Measurements from ENCODE around the gene ATR. TPM values are rescaled to one million over a fixed set of nuclear protein-coding genes. Genes with fewer than 3 reads are reported as not detected.
A peak's percentile ranks its signal among the peaks of the same experiment; 100 is the strongest.

The ATR gene
- total and polyA plus RNA-seq, 11 donors = 5.4 to 17.0 (median 11.0) TPM

GRCh38 chr3:142534543-142534942, 44.0 kb downstream of the ATR start:
- H3K36me3 ChIP-seq = peaks cover 0 to 85% (median 67%) of the 10 kb centered on the region in 9 donors
- ATAC-seq = no peak
- TF ChIP-seq POLR2A (IDR thresholded peaks at IDR 0.05) = no peak
- TF ChIP-seq, protein P1, sequence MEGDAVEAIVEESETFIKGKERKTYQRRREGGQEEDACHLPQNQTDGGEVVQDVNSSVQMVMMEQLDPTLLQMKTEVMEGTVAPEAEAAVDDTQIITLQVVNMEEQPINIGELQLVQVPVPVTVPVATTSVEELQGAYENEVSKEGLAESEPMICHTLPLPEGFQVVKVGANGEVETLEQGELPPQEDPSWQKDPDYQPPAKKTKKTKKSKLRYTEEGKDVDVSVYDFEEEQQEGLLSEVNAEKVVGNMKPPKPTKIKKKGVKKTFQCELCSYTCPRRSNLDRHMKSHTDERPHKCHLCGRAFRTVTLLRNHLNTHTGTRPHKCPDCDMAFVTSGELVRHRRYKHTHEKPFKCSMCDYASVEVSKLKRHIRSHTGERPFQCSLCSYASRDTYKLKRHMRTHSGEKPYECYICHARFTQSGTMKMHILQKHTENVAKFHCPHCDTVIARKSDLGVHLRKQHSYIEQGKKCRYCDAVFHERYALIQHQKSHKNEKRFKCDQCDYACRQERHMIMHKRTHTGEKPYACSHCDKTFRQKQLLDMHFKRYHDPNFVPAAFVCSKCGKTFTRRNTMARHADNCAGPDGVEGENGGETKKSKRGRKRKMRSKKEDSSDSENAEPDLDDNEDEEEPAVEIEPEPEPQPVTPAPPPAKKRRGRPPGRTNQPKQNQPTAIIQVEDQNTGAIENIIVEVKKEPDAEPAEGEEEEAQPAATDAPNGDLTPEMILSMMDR (IDR thresholded peaks at IDR 0.05) = no peak
- no peak for DNase-seq
- no peaks in the 10 kb centered on the region for H3K4me1 ChIP-seq
- H3K27ac ChIP-seq = no peak overlapping the region
- H3K27me3 ChIP-seq = no peaks in the 10 kb centered on the region
- H3K9me3 ChIP-seq = no peaks in the 10 kb centered on the region
- no peak overlapping the region for H3K4me3 ChIP-seq
- WGBS, 4 donors = 94 to 96% (median 96%) methylated on average over 2 of the region's 2 CpGs
- intact Hi-C loops (cut with DNase I) = no loop called here

DNA sequence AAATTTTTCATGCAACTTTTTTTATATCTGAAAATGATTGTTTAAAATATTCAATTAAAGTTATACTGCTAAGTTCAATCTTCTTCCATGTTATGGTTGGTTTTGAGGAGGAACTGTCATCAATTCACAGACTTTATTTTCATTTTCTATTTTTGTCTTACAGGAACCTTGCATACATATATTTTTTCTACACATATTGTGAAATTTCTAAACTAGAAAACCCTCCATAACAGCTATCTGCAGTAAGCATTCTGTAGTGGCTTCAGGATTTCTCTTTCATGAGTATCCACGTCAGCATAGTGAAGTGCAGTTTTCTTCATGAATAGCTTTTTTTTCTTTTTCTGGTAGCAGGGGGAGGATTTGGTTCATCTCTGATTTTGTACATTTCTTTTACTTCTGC, 48.2 kb downstream of the ATR start:
- H3K36me3 ChIP-seq = peaks cover 0 to 44% (median 34%) of the 10 kb centered on the region in 9 donors
- no peaks in the 10 kb centered on the region for H3K4me1 ChIP-seq
- TF ChIP-seq POLR2A (IDR thresholded peaks at IDR 0.05) = no peak
- TF ChIP-seq, protein P1 (IDR thresholded peaks at IDR 0.05) = no peak
- no peak for ATAC-seq
- no peaks in the 10 kb centered on the region for H3K9me3 ChIP-seq
- intact Hi-C loops (cut with DNase I) = no loop called here
- H3K27me3 ChIP-seq = no peaks in the 10 kb centered on the region
- H3K27ac ChIP-seq = no peak overlapping the region
- H3K4me3 ChIP-seq = no peak overlapping the region
- no peak for DNase-seq
- 89 to 96% (median 95%) methylated on average over 1 of the region's 1 CpG for WGBS, 4 donors

DNA sequence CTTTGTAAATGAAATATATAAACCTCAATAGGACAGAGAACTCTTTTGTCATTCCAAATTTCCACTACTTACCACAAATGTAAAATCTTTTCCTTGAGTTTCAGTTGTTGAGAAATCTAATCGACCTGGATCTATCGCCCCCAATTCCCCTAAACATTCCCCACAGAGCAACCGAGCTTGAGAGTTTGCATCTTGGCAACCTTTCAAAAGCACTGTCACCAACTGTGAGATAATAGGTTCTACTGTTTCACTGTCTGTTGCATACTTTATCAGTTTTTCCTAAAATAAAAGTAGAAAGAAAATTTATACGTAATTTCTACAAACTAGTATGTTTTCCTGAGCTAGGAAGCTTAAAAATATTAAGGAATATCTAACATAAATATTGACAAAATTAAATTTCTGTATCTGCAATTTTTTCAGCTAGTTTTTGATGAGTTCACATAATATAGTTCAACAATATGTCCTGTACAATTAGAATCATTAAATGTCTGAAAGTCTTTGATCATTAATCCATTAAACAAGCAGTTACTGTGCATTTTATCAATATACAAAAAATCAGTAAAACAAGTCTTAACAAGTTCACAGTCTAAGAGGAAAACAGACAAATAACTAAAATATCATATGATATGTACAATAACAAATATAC, 54.5 kb downstream of the ATR start:
- WGBS, 4 donors = 55 to 60% (median 60%) methylated on average over 4 of the region's 4 CpGs
- TF ChIP-seq, protein P1 (IDR thresholded peaks at IDR 0.05) = no peak
- TF ChIP-seq POLR2A (IDR thresholded peaks at IDR 0.05) = no peak
- H3K36me3 ChIP-seq = peaks cover 0 to 51% (median 44%) of the 10 kb centered on the region in 9 donors
- DNase-seq = no peak
- intact Hi-C loops (cut with DNase I) = no loop called here
- no peak overlapping the region for H3K27ac ChIP-seq
- H3K4me1 ChIP-seq = no peaks in the 10 kb centered on the region
- H3K4me3 ChIP-seq = no peak overlapping the region
- H3K27me3 ChIP-seq = no peaks in the 10 kb centered on the region
- no peak for ATAC-seq
- peaks cover 0 to 13% (median 0%) of the 10 kb centered on the region in 12 donors for H3K9me3 ChIP-seq

DNA sequence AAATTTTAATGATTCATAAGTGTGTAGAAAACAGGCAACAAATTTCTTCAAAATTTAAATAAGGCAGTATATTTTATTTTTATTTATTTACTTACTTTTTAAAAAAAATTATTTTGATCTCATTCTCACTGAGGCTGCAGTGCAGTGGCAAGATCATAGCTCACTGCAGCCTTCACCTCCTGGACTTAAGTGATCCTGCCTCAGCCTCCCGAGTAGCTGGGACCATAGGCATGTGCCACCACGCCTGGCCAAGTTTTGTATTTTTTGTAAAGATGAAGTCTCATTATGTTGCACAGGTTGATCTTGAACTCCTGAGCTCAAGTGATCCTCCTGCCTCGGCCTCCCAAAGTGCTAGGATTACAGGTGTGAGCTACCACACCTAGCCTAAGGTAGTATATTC, 69.5 kb downstream of the ATR start:
- TF ChIP-seq, protein P1 (IDR thresholded peaks at IDR 0.05) = no peak
- no peak for TF ChIP-seq POLR2A (IDR thresholded peaks at IDR 0.05)
- Histone ChIP-seq H3K4me1 (no peaks in the 10 kb centered on the region), H3K9me3 (no peaks in the 10 kb centered on the region), H3K4me3 (no peak overlapping the region), H3K27ac (peak overlapping the region in 1 of 12 donors; percentile 8), H3K36me3 (peaks cover 0 to 97% (median 78%) of the 10 kb centered on the region in 9 donors), H3K27me3 (no peaks in the 10 kb centered on the region)
- 94 to 98% (median 97%) methylated on average over 3 of the region's 3 CpGs for WGBS, 4 donors
- intact Hi-C loops (cut with DNase I) = no loop called here
- ATAC-seq (no peak), DNase-seq (no peak)

All from heart left ventricle (tissue), 16 donors.